HepG2 (cell line): ENCODE results near the gene WDR93. TPM values are rescaled to one million over a fixed set of nuclear protein-coding genes. Genes with fewer than 3 reads are reported as not detected.

Source experiments
- CREB1 ChIP-seq, 2 experiments: fragments of 450-650 bp in 1 of 2; IDR thresholded peaks; 2 replicates each; pipeline ENCODE4 v1.6.1; 2016 to 2017; ENCODE audit warnings: control low read depth in 1 of 2, mild to moderate bottlenecking in 1 of 2, missing compliant biosample characterization in 1 of 2, missing genetic modification characterization in 1 of 2
- E2F5 ChIP-seq: sonication (generic); formaldehyde crosslinking; conservative IDR thresholded peaks from 2 replicates; pipeline ENCODE4 v1.4.0; 2020; ENCODE audit warnings: missing genetic modification reagents
- FOSL2 ChIP-seq: sonication (generic); formaldehyde crosslinking; IDR thresholded peaks from 2 replicates; pipeline ENCODE4 v1.4.0; 2020; ENCODE audit warnings: missing genetic modification reagents
- KMT2B ChIP-seq: IDR thresholded peaks from 2 replicates; pipeline ENCODE4 v1.6.1; 2016; ENCODE audit warnings: missing genetic modification reagents, missing compliant biosample characterization
- MED13 ChIP-seq: sonication (generic); formaldehyde crosslinking; IDR thresholded peaks from 2 replicates; pipeline ENCODE4 v1.5.0; 2020; ENCODE audit warnings: missing genetic modification reagents
- MIER2 ChIP-seq: IDR thresholded peaks from 2 replicates; pipeline ENCODE4 v1.6.1; 2016; ENCODE audit warnings: missing biosample characterization, missing genetic modification reagents
- REPIN1 ChIP-seq: sonication (generic); formaldehyde crosslinking; IDR thresholded peaks from 2 replicates; pipeline ENCODE4 v1.8.0; 2022; ENCODE audit warnings: missing genetic modification reagents, low read depth, mild to moderate bottlenecking, borderline replicate concordance
- SAP130 ChIP-seq: IDR thresholded peaks from 2 replicates; pipeline ENCODE4 v1.6.1; 2016; ENCODE audit warnings: low read depth
- ZBTB10 ChIP-seq: sonication (generic); formaldehyde crosslinking; IDR thresholded peaks from 2 replicates; pipeline ENCODE4 v1.4.0; 2020; ENCODE audit warnings: missing genetic modification reagents, borderline replicate concordance
- ZBTB40 ChIP-seq, 2 experiments: fragments of 450-650 bp in 1 of 2; sonication (generic) in 1 of 2; formaldehyde crosslinking in 1 of 2; IDR thresholded peaks; 2 replicates each; pipeline versions ENCODE4 v1.6.1 to v1.8.0; 2016 to 2022; ENCODE audit warnings: antibody characterized with exemption in 1 of 2, mild to moderate bottlenecking in 1 of 2, missing genetic modification reagents in 1 of 2
- ZMYM4 ChIP-seq: sonication (generic); formaldehyde crosslinking; IDR thresholded peaks from 2 replicates; pipeline ENCODE4 v1.8.1; 2023; ENCODE audit warnings: mild to moderate bottlenecking, missing genetic modification reagents
- ZNF44 ChIP-seq: sonication (generic); formaldehyde crosslinking; IDR thresholded peaks from 2 replicates; pipeline ENCODE4 v1.5.1; 2020; ENCODE audit warnings: mild to moderate bottlenecking, missing genetic modification reagents
- ZNF567 ChIP-seq: sonication (generic); formaldehyde crosslinking; IDR thresholded peaks from 2 replicates; pipeline ENCODE4 v1.8.1; 2023; ENCODE audit warnings: mild to moderate bottlenecking, missing genetic modification reagents, borderline replicate concordance
- polyA plus RNA-seq, 8 experiments: library from polyadenylated mRNA; depleted of rRNA in 3 of 8; stranded (reverse) in 7 of 8; unstranded in 1 of 8; fragments of >200 nt; fragmentation: Illumina TruSeq in 4 of 8; extraction: Trizol in 4 of 8; gene quantifications; 2 replicates each; pipeline versions ENCODE4 v1.2.1 to v1.2.3, GENCODE V29; 2011 to 2016; ENCODE audit warnings: low read depth in 4 of 8, missing spikeins in 1 of 8, mixed read lengths in 1 of 8; ENCODE audit not compliant: insufficient read depth in 1 of 8
- total RNA-seq, 5 experiments: library from RNA; depleted of rRNA; stranded (reverse); fragments of >200 nt; fragmentation: Illumina TruSeq; extraction: Trizol; gene quantifications; 2 replicates each; pipeline ENCODE4 v1.2.3, GENCODE V29; 2016; ENCODE audit warnings: low read depth in 1 of 5

Gene WDR93
- total and polyA plus RNA-seq, 2 of the 13 experiments (the other 11 are each of a cell fraction or from before 2014, with no cell fraction given), result 0.07 TPM; not detected in 1

- TF ChIP-seq ZNF567 (CRISPR knock-in tag) (no peak), MIER2 (no peak), REPIN1 (no peak), SAP130 (CRISPR knock-in tag) (peak; percentile 62), MED13 (CRISPR knock-in tag) (no peak), KMT2B (CRISPR knock-in tag) (no peak), ZNF44 (CRISPR knock-in tag) (no peak), CREB1 (IDR thresholded peaks at IDR 0.05) (no peak), CREB1 (CRISPR knock-in tag; IDR thresholded peaks at IDR 0.05) (no peak), ZBTB40 (IDR thresholded peaks at IDR 0.05) (no peak), ZBTB40 (CRISPR knock-in tag; IDR thresholded peaks at IDR 0.05) (no peak; the same call in 1 of the 2 replicates), E2F5 (0 out of 2 replicates have a peak, but pooled peaks have one; percentile 42), ZBTB10 (no peak), FOSL2 (CRISPR knock-in tag) (peak; percentile 32; the same call in 1 of the 2 replicates), ZMYM4 (peak; percentile 28; the same call in 1 of the 2 replicates)
These were observed 60.2 kb downstream of the WDR93 start, which contains the start of gene MESP1 (continued) for GRCh38 chr15:89750560-89751542.
